NCI-H1417 (cell line): ENCODE results near the gene DAGLA.
A peak's percentile ranks its signal among the peaks of the same experiment; 100 is the strongest.

ENCODE experiments used
- DNase-seq, 3 experiments: peaks; one replicate each; lab custom pipeline; 2025; lab: John Stamatoyannopoulos, UW

Gene DAGLA

DNA sequence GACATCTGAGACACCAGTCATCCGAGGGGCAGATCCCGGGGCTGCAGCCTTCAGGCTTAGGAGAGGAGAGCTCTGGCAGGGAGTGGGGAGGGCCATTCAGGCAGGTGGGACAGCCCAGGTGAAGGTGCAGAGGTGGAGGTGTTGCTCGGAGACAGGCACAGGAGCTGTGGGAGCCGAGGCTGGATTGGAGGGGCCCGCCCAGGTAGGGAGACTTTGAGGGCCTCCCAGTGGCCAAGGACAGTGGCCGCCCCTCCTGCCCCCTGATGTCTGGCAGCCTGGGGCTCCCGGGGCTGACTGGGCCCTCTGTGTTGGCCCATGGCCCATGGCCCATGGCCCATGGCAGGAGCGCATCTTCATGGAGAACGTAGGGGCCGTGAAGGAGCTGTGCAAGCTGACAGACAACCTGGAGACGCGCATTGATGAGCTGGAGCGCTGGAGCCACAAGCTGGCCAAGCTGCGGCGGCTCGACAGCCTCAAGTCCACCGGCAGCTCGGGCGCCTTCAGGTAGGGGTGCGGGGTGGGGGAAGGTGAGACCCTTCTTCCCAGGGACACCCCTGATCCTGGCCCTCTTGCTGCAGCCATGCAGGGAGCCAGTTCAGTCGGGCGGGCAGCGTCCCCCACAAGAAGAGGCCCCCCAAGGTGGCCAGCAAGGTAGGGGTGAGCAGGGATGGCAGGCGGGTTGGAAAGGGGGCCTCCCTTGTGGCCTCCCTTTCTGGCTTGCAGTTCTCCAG lies 98.9 kb downstream of the DAGLA start:
- DNase-seq, result no peak

DNA sequence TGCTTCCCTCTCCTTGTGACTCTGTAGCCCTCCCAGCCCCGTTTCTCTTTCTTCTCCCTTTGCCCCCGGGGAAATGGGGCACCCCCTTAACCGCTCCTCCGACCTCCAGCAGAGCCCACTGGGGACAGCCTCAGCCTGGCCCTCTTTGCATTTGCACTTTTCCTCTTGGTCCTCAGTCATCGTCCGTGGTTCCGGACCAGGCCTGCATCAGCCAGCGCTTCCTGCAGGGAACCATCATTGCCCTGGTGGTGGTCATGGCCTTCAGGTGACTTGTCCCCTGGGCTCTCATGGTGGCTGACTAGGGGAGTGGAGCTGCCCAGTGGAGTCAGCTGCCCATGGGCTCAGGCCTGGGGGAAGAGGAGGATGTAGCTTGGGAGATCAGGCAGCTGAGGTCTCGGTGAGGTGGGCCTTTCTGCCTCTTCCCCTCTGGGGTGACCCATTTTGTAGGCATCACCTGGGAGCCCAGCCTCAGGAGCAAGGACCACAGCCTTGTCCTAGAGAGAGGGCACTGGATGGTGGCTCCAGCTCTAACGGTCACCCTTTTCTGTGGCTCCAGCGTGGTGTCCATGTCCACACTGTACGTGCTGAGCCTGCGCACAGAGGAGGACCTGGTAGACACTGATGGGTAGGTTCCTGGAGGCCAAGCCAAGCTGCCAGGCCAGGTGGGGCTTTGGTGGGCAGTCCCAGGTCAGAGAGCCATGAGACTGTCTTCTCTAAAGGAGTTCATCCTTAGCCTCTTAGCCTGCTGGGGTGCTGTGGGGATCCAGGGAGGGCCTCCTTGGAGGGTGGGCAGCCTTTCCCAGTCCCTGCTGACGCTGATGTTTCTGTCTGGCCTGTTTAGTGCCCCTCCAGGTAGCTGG lies 99.7 kb downstream of the DAGLA start:
- no peak for DNase-seq

DNA sequence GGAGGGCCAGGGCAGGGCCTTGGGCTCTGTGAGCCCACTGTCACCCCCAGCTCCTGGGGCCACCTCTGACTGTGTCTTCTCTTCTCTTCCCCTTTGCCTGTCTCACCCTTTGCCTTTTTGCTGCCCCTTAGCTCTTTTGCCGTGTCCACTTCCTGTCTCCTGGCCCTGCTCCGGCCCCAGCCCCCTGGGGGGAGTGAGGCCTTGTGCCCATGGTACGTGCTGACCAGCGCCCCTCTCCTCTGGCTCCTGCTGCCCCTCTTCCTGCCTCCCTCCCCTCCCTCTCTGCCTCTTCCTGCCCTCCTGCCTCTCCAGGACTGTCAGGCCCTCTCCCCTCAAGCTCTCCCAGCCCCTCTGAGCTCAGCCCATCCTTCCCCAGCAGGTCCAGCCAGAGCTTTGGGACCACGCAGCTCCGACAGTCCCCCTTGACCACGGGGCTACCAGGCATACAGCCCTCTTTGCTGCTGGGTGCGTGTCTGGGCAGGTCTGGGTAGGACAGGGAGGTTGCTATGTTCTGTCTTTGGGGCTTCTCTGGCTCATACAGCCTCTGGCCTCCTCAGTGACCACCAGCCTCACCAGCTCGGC lies 100.5 kb downstream of the DAGLA start:
- no peak for DNase-seq

DNA sequence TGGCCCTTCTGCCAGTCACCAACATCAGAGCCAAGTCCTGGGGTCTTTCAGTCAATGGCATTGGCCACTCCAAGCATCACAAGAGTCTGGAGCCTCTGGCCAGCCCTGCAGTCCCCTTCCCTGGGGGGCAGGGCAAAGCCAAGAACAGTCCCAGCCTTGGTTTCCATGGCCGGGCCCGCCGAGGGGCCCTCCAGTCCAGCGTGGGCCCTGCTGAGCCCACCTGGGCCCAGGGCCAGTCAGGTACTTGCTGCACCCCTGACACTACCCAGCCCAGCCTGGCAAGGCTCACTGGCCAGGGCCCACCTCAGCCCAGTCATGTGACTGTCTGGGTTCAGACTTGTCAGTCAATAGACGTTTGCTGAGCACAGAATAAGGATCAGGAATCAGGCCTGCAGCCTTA lies 101.4 kb downstream of the DAGLA start:
- no peak for DNase-seq

DNA sequence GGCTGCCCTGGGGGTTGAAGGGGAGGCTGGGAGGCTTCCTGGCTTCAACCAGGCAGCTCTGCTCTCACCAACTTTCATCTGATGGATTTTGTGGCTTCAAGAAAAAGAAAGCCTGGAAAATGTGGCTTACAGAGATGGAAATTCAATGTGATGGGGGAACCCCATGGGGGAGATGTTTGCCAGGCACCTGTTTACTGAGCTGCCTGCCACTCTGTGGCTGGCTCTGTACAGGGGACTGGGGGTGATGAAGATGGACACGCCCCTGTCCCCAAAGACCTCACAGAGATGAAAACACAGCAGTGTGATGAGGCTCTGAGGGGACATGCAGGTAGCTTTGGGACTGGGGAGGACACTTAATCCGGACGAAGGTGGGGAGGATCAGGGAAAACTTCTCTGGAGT lies 102.1 kb downstream of the DAGLA start:
- DNase-seq, result no peak

DNA sequence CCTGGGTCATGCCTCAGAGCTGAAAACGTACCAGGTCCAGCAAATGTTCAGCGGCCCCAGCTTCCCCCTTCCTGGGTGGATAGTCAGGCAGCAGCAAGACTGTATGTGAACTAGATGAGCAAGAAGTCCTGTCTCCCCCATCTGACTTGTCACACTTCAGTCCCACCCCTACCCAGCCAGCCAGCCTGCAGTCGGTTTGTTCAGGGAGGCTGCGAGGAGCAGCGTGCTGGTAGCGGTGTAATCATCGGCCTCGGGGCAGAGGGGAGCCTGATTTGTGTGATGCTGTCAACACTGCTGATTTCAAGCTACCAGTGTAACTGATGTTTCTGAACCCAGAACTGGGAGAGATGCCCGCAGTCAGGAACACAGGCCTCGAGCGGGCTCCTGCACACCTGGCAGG lies 102.7 kb downstream of the DAGLA start:
- DNase-seq, result no peak

DNA sequence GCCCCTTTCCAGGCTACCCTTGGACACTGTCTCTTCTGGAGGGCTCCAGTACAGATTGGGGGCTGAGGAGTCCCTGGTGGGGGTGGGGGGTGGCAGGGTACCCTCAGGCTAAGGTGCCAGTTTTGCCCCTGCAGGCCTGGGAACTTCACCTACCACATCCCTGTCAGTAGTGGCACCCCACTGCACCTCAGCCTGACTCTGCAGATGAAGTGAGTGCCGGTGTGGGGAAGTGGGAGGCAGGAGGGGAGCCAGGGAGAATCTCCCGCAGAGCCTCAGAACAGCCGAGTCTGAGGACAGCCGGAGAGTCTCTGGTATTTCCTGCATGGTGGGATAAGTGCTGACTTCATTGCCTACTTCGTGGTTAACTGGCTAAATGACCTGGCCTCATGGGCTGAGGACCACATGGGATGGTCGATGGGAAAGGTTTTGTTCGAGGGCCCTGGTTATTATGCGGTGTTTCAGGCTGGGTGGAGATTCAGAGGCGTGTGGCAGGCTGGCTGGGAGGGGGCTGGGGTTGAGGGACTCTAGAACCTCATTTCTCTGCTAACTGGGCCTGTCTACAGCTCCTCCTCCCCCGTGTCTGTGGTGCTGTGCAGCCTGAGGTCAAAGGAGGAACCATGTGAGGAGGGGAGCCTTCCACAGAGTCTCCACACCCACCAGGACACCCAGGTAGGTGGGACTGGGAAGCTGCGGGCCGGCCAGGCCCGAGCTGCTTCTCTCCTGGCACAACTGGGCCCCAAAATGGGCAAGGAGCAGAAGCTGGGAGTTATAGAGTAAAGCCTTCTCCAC lies 103.7 kb downstream of the DAGLA start:
- DNase-seq, result no peak

DNA sequence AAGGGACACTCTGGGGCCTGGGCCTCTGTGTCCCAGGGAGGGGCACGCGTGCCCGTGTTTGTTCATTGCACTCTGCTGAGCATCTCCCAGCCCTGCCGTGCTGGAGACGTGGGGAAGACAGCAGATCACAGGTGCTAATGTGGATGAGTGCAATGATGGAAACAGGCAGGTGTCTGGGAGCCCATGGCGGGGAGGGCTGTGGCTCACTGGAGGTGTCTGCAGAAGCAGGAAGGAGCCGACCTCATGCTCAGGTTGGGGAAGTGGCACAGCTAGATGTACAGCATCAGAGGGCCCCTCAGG lies 104.3 kb downstream of the DAGLA start:
- no peak for DNase-seq

- no peak for DNase-seq
These were observed 105.7 kb downstream of the DAGLA start for GRCh38 chr11:61785837-61786402.

GRCh38 chr11:61787928-61788491 lies 107.8 kb downstream of the DAGLA start:
- peak in 1 of 3 experiments; percentile 26 for DNase-seq

- peak; percentile 6 to 85 (median 78) for DNase-seq
These were observed 111.6 kb downstream of the DAGLA start for GRCh38 chr11:61791737-61792309.

GRCh38 chr11:61792310-61793082 lies 112.3 kb downstream of the DAGLA start, which contains the start of the genes FEN1 and TMEM258:
FEN1 (plus strand) TSS chr11:61792911; CDS start chr11:61795362, 2,451 bp downstream.
TMEM258 (minus strand) TSS chr11:61792599; CDS start chr11:61792558, 41 bp downstream.
- DNase-seq, result peak; percentile 90 to 98 (median 98)

- peak in 1 of 3 experiments; percentile 89 for DNase-seq
These were observed 113.1 kb downstream of the DAGLA start for GRCh38 chr11:61793083-61793828.

DNA sequence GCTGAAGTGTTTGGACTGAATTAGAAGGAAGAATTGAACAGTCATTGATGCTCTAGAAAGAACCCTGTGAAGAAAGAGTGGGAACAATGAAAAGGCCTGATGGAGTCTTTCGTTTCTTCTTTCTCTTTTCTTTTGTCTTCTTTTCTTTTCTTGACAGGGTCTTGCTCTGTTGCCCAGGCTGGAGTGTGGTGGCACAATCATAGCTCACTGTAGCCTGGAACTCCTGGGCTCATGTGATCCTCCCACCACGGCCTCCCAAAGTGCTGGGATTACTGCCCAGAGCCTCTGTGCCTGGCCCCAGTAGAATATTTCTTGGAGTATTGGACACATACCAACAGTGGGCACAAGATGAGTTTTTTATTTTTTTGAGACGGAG lies 113.6 kb downstream of the DAGLA start:
- DNase-seq, result no peak

GRCh38 chr11:61794579-61794978 lies 114.4 kb downstream of the DAGLA start:
- DNase-seq, result no peak

DNA sequence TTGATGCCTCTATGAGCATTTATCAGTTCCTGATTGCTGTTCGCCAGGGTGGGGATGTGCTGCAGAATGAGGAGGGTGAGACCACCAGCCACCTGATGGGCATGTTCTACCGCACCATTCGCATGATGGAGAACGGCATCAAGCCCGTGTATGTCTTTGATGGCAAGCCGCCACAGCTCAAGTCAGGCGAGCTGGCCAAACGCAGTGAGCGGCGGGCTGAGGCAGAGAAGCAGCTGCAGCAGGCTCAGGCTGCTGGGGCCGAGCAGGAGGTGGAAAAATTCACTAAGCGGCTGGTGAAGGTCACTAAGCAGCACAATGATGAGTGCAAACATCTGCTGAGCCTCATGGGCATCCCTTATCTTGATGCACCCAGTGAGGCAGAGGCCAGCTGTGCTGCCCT lies 115.3 kb downstream of the DAGLA start:
- DNase-seq, result no peak

GRCh38 chr11:61795876-61796526 lies 115.8 kb downstream of the DAGLA start:
- no peak for DNase-seq
